ENCODE data around the gene NTRK2.

DNA sequence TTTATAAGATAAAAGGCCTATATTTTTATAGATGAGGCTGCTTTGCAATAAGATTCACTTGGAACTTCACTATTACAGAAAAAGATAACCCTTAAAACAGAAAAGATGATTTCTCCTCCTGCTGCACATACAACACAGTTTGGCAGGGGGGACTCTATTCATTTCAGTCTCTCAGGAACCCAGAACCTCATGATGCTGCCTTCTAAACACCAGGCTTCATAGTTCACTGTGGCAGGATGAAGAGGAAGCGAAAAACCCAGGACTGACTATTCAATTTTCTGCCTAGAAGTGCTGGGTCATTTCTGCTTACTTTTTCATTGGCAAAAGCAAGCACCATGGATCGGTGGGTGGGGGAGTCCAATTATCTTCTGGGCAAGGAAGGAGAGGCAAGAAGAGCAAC lies 179.5 kb downstream of the NTRK2 start:
- TF ChIP-seq, protein P1, sequence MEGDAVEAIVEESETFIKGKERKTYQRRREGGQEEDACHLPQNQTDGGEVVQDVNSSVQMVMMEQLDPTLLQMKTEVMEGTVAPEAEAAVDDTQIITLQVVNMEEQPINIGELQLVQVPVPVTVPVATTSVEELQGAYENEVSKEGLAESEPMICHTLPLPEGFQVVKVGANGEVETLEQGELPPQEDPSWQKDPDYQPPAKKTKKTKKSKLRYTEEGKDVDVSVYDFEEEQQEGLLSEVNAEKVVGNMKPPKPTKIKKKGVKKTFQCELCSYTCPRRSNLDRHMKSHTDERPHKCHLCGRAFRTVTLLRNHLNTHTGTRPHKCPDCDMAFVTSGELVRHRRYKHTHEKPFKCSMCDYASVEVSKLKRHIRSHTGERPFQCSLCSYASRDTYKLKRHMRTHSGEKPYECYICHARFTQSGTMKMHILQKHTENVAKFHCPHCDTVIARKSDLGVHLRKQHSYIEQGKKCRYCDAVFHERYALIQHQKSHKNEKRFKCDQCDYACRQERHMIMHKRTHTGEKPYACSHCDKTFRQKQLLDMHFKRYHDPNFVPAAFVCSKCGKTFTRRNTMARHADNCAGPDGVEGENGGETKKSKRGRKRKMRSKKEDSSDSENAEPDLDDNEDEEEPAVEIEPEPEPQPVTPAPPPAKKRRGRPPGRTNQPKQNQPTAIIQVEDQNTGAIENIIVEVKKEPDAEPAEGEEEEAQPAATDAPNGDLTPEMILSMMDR (IDR thresholded peaks at IDR 0.05; ENCODE audit: borderline replicate concordance, extremely low read depth, low read length, poor library complexity, severe bottlenecking), result no peak
- TF ChIP-seq EZH2 (IDR thresholded peaks at IDR 0.05; ENCODE audit: borderline replicate concordance, low read depth, low read length, severe bottlenecking), result no peak
